Mesothelial cell of epicardium (in vitro differentiated cells): ENCODE results near the gene FN3KRP. TPM values are rescaled to one million over a fixed set of nuclear protein-coding genes. Genes with fewer than 3 reads are reported as not detected.
A peak's percentile ranks its signal among the peaks of the same experiment; 100 is the strongest.

Source experiments
- DNase-seq, 2 experiments: peaks; one replicate each; pipeline ENCODE4 v3.0.0; 2021; ENCODE audit warnings: low spot score in 2 of 2; ENCODE audit not compliant: unreplicated experiment in 2 of 2
- H3K27ac Mint-ChIP-seq: 2 replicates; pipeline ENCODE4 v1.8.0; 2021; ENCODE audit warnings: mixed read lengths
- H3K27me3 Mint-ChIP-seq: 2 replicates; pipeline ENCODE4 v1.8.0; 2021; ENCODE audit warnings: low read depth, mixed read lengths
- H3K36me3 Mint-ChIP-seq: 2 replicates; pipeline ENCODE4 v1.8.0; 2021; ENCODE audit warnings: mixed read lengths
- H3K4me1 Mint-ChIP-seq: 2 replicates; pipeline ENCODE4 v1.8.0; 2021; ENCODE audit warnings: mixed read lengths
- H3K4me3 Mint-ChIP-seq: 2 replicates; pipeline ENCODE4 v1.8.0; 2021; ENCODE audit warnings: mild to moderate bottlenecking, moderate library complexity, mixed read lengths
- H3K9me3 Mint-ChIP-seq: 2 replicates; pipeline ENCODE4 v1.8.0; 2021; ENCODE audit warnings: mixed read lengths
- total RNA-seq: library from RNA; stranded (reverse); gene quantifications from 3 replicates; pipeline ENCODE4 v1.2.1, GENCODE V29; 2021
- TF ChIP-seq, protein P1 (sequence below): fragments of 200-600 bp; sonication (generic); IDR thresholded peaks from one replicate; pipeline ENCODE4 v1.5.0; 2021; ENCODE audit warnings: antibody characterized with exemption; ENCODE audit not compliant: unreplicated experiment

FN3KRP gene
- total RNA-seq, 1 donor from 2014 or later = 30.3 TPM

DNA sequence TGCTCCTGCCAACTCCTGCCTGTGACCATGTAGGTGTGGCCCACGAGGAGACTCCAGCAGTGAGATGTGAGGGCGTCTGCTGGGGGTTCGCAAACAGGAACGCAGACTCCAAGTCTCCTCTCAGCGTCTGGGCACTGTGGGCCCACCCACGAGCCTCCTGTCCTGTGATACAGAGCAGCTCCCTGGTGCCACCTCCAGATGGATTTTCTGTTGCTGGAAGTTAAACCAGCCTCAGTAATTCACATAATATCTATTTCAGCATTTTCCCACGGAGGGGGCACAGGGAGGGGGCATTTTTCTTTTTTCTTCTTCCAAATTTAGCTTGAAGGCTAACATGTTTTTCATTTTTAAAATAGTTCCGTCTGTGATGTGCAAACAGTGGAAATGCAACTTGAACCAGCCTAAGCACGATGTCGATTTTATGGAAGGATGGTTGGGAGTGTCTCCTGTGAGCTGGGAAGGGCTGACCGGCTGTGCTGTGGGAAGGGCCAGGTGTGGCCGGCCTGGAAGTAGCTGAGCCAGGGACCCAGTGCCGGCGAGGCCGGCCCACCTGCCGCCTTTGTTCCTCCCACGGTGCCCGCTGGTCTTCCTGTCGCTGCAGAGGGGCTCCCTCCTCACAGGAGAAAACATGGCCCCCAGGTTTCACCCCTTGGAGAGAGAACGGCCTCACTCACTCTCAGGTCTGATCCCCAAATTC lies 14.1 kb upstream of the FN3KRP start:
- H3K4me3 Mint-ChIP-seq = no peak overlapping the region
- no peaks in the 10 kb centered on the region for H3K9me3 Mint-ChIP-seq
- peak overlapping the region; percentile 53 for H3K27ac Mint-ChIP-seq
- peaks cover 12% of the 10 kb centered on the region for H3K4me1 Mint-ChIP-seq
- peaks cover 4% of the 10 kb centered on the region for H3K27me3 Mint-ChIP-seq
- DNase-seq = no peak
- TF ChIP-seq, protein P1, sequence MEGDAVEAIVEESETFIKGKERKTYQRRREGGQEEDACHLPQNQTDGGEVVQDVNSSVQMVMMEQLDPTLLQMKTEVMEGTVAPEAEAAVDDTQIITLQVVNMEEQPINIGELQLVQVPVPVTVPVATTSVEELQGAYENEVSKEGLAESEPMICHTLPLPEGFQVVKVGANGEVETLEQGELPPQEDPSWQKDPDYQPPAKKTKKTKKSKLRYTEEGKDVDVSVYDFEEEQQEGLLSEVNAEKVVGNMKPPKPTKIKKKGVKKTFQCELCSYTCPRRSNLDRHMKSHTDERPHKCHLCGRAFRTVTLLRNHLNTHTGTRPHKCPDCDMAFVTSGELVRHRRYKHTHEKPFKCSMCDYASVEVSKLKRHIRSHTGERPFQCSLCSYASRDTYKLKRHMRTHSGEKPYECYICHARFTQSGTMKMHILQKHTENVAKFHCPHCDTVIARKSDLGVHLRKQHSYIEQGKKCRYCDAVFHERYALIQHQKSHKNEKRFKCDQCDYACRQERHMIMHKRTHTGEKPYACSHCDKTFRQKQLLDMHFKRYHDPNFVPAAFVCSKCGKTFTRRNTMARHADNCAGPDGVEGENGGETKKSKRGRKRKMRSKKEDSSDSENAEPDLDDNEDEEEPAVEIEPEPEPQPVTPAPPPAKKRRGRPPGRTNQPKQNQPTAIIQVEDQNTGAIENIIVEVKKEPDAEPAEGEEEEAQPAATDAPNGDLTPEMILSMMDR = no peak
- H3K36me3 Mint-ChIP-seq = no peaks in the 10 kb centered on the region

DNA sequence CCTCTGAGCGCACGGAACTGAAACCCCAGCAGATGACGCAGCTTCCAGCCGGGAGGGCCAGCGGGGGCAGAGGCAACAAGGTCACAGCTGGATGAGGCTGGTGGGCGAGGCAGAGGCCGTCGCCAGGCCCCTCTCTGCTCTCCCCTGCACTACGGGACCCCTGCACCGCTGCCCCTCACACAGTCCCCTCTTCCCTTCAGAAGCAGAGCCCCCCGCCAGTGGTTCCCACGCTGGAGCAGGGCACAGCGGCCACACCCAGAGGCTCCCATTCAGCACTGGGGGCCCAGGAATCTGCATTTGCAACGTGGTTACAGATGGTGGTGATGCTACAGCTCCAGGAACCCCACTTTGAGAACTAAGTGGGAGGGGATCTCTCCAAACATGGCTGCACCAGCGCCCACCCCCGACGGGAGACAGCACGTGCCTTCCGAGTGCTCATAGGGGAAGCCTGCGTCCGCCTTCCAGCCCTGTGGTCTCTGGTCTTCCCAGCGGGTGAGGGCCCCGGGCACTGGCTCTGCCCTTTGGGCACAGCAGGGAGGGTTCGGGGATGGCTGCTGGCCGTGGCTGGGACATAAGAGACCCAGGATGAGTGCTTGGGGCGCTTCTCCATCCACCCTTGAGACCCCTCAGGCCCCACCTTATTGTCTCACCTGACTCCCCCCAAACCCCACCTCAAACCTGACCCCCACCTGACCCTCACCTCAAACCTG lies 13.3 kb upstream of the FN3KRP start:
- H3K4me3 Mint-ChIP-seq = no peak overlapping the region
- TF ChIP-seq, protein P1 = no peak
- H3K4me1 Mint-ChIP-seq = peaks cover 12% of the 10 kb centered on the region
- H3K9me3 Mint-ChIP-seq = no peaks in the 10 kb centered on the region
- H3K27me3 Mint-ChIP-seq = peaks cover 3% of the 10 kb centered on the region
- no peak overlapping the region for H3K27ac Mint-ChIP-seq
- DNase-seq = no peak
- H3K36me3 Mint-ChIP-seq = no peaks in the 10 kb centered on the region

DNA sequence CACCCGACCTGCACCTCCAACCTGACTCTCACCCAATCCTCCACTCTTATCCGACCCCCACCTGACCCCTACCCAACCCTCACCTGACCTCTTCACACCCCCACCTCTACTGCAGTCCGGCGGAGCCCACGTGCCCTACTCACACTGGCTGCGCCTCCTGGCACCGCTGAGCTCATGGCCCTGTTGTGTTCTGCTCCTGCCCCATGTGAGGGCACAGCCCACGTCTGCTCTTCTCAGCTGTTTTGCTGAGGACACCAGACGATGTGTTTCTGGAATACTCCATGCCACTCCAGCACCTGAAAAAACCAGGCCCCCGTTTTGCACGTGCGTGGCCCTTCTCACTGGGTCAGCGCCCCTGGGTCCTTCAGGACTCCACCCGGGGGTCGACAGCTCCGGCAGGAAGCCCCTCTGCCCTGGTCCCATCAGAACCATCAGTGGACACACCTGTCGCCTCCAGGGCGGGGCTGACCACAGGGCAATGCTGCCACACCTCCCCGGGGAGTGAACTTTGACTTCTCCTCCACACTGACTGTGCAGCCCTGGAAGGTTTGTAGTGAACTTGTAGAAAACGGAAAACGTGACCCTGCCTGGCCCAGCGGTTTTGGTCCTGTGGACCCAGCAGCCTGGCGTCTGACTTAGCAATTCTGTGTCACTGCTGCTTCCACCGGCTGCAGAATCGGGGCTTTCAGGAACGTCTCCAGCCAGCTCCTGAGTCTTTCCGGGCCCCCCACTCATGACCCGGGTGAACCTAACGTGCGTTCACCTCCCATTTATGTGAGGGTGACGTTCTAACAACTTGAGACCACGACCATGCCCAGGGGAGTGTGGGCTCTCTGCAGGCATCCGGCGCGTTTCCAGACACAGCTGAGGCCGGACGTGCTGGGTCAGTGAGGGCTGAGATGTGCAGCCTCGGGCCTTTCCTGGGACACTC lies 12.3 kb upstream of the FN3KRP start:
- H3K4me1 Mint-ChIP-seq = peaks cover 11% of the 10 kb centered on the region
- no peak overlapping the region for H3K4me3 Mint-ChIP-seq
- H3K27me3 Mint-ChIP-seq = peaks cover 3% of the 10 kb centered on the region
- no peaks in the 10 kb centered on the region for H3K9me3 Mint-ChIP-seq
- TF ChIP-seq, protein P1 = no peak
- no peaks in the 10 kb centered on the region for H3K36me3 Mint-ChIP-seq
- DNase-seq = no peak
- H3K27ac Mint-ChIP-seq = no peak overlapping the region

DNA sequence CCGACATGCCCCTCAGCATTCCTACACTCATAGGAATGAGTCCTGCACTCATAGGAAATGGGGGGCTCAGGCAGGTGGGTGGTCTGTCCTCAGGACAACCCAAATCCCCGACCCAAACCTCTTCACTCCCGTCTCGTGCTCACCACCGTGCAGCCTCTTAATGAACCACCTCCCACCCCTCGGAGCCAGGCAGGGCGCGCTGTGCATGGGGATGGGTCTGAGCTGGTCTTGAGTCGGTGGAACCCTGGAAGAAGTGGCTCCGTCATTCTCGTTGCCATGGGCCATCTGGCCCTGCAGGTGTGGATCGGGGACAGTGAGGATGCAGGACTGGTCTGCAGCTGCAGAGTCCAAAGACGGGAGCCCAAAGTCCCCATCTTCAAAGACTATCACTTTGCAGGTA lies 11.6 kb upstream of the FN3KRP start:
- Mint-ChIP-seq H3K27me3 (no peaks in the 10 kb centered on the region), H3K4me1 (peaks cover 8% of the 10 kb centered on the region), H3K36me3 (no peaks in the 10 kb centered on the region), H3K27ac (no peak overlapping the region), H3K4me3 (no peak overlapping the region), H3K9me3 (no peaks in the 10 kb centered on the region)
- TF ChIP-seq, protein P1 = no peak
- no peak for DNase-seq

DNA sequence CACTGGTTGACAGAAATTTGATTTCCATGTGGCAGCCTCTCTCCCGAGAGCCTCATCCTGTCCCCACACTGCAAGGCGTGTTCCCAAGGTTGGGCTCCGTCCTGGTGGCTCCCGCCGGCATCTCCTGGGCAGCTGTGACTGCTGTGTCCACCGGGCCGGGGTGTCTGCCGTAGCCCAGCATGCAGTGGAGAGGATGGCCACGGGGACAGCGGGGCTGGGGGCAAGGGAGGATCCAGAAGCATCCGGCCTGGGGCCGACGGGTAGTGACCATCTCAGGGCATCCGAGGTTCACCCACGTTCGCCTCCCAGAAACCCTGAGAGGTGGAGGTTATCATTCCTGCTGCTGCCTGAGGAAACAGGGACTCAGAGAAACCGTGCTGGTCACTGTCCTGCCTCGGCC lies 10.8 kb upstream of the FN3KRP start:
- TF ChIP-seq, protein P1 = no peak
- Mint-ChIP-seq H3K9me3 (no peaks in the 10 kb centered on the region), H3K4me3 (no peak overlapping the region), H3K27me3 (peaks cover 2% of the 10 kb centered on the region), H3K4me1 (peaks cover 8% of the 10 kb centered on the region), H3K36me3 (no peaks in the 10 kb centered on the region), H3K27ac (no peak overlapping the region)
- DNase-seq = no peak
